Right lobe of liver (tissue), 6 donors: ENCODE results near the gene NEU1. TPM values are rescaled to one million over a fixed set of nuclear protein-coding genes. Genes with fewer than 3 reads are reported as not detected.

ENCODE experiments used
- ATAC-seq, 4 donors: fragments of 200-7000 bp; cut with Tn5 transposase; one replicate each; pipeline ENCODE4 v1.9.1; 2020; ENCODE audit warnings: mild to moderate bottlenecking in 4 of 4, moderate library complexity in 4 of 4
- DNase-seq, 3 donors: peaks; one replicate each; pipeline ENCODE4 v3.0.0-alpha.2; 2020
- H3K27ac ChIP-seq, 3 donors: fragments of 200-600 bp; one replicate each; pipeline ENCODE4 v1.8.0; 2022
- H3K27me3 ChIP-seq, 2 donors: fragments of 200-600 bp; one replicate each; pipeline ENCODE4 v1.8.0; 2022
- H3K36me3 ChIP-seq, 4 donors: fragments of 200-600 bp; sonication (generic) in 1 of 4; one replicate each; pipeline versions ENCODE4 v1.5.1 to v1.8.0; 2017 to 2022; ENCODE audit warnings: control low read depth in 1 of 4
- H3K4me1 ChIP-seq, 4 donors: fragments of 200-600 bp; sonication (generic) in 1 of 4; one replicate each; pipeline versions ENCODE4 v1.5.1 to v1.8.0; 2017 to 2022; ENCODE audit warnings: control low read depth in 1 of 4
- H3K4me3 ChIP-seq, 3 donors: fragments of 200-600 bp; one replicate each; pipeline ENCODE4 v1.8.0; 2022
- H3K9me3 ChIP-seq, 4 donors: fragments of 200-600 bp; sonication (generic) in 1 of 4; one replicate each; pipeline versions ENCODE4 v1.5.1 to v1.8.0; 2017 to 2022; ENCODE audit warnings: control low read depth in 1 of 4
- CTCF ChIP-seq, 4 donors: fragments of 200-600 bp in 3 of 4; fragments of 450-650 bp in 1 of 4; IDR thresholded peaks; one replicate each; pipeline versions ENCODE4 v1.5.1 to v1.8.0; 2016 to 2022; ENCODE audit warnings: antibody characterized with exemption in 4 of 4, mild to moderate bottlenecking in 2 of 4
- POLR2A ChIP-seq: fragments of 450-650 bp; IDR thresholded peaks from one replicate; pipeline ENCODE4 v1.6.1; 2017; ENCODE audit warnings: antibody characterized with exemption, mild to moderate bottlenecking
- WGBS: methylation state at CpG from one replicate; pipeline ENCODE4 v1.1.6; 2018; ENCODE audit warnings: low coverage, low lambda C conversion rate; ENCODE audit not compliant: insufficient coverage; ENCODE audit errors: missing lambda C conversion rate; 5-methylcytosine and 5-hydroxymethylcytosine counted together
- intact Hi-C, 2 donors: fragments of 100-400 bp; cut with DNase I; formaldehyde crosslinking; loops; one replicate each; pipeline versions ENCODE4 v1.11.2 to v1.14.1; 2022
- total RNA-seq, 6 experiments: library from RNA; depleted of rRNA in 2 of 6; stranded (reverse); fragments of >200 nt in 2 of 6; fragmentation: NEBNext Ultra II Directional in 3 of 6; extraction: Animal tissue kit (Norgen Biotek cat#: 25700) in 3 of 6; gene quantifications; one replicate each; pipeline versions ENCODE4 v1.1.0 to v1.2.4, GENCODE V29; 2016 to 2023
- donor health status: DM: no; HTN: yes; CAD: no.
- donor health status: DM: no; HTN: no; CAD: no.
- donor health status: DM: no; HTN: no; CAD: no.
- donor health status: DM: no; HTN: yes; CAD: no.
- donor health status: DM: no; HTN: yes; CAD: no.

NEU1 gene
- total RNA-seq, 6 experiments from 2014 or later: 20.3 to 44.8 (median 34.1) TPM

DNA sequence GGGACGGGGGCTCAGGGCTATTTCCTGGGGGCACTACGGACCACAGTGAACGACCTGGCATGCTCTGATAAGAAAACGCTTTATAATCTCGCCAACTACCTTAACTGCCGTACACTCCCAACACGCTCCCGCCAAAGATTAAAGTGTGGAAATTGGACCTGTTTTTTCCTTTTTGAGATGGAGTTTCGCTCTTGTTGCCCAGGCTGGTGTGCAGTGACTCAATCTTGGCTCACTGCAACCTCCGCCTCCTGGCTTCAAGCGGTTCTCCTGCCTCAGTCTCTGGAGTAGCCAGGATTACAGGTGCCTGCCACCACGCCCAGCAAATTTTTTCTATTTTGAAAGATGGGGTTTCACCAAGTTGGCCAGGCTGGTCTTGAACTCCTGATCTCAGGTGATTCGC lies 16.5 kb upstream of the NEU1 start:
- WGBS: 82% methylated on average over 6 of the region's 13 CpGs
- Histone ChIP-seq H3K27me3 (no peaks in the 10 kb centered on the region), H3K36me3 (peaks cover 0 to 19% (median 6%) of the 10 kb centered on the region in 4 donors), H3K4me1 (no peaks in the 10 kb centered on the region), H3K4me3 (no peak overlapping the region), H3K27ac (no peak overlapping the region), H3K9me3 (no peaks in the 10 kb centered on the region)
- ATAC-seq (no peak), DNase-seq (no peak)
- intact Hi-C loops: loop anchor here in 1 of 2 donors (10.0 kb wide), 1 partner anchor 204 kb away; no protein-coding TSS in a partner anchor
- TF ChIP-seq CTCF (IDR thresholded peaks at IDR 0.05): no peak

DNA sequence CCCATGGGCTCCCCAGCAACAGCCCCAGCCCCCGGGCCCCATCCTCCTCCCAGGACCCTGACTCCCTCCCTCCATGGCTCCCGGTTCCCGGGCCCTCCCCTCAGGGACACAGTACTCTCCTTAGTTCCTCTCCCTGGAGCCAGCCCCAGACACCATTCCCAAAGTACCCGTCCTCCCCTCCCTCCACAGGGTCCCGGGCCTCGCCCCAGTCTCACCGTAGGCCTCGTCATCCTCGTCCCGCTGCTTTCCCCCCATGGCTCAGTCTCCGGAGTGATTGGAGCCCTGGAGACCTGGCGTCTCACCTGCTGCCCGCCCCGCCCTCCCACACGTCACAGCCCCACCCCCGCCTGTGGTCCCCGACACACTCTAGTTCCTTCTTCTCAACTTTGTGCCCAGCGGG lies 16.1 kb upstream of the NEU1 start, which contains the start of gene SLC44A4:
Gene SLC44A4 (minus strand): TSS at position 272 of the 400 bp plus-strand sequence. CDS start 17 bp downstream, at position 255.
- TF ChIP-seq POLR2A (no peak), CTCF (IDR thresholded peaks at IDR 0.05) (no peak)
- no peak within 1 kb of the TSS for H3K27ac ChIP-seq
- peaks cover 0 to 19% (median 5%) of the 10 kb centered on the region in 4 donors for H3K36me3 ChIP-seq
- no peaks in the 10 kb centered on the region for H3K9me3 ChIP-seq
- no peaks in the 10 kb centered on the region for H3K4me1 ChIP-seq
- H3K27me3 ChIP-seq: no peaks in the 10 kb centered on the region
- intact Hi-C loops: loop anchor here in 1 of 2 donors (10.0 kb wide), 1 partner anchor 204 kb away; no protein-coding TSS in a partner anchor
- DNase-seq: no peak
- no peak for ATAC-seq
- no peak within 1 kb of the TSS for H3K4me3 ChIP-seq
- 77% methylated on average over 16 of the region's 18 CpGs for WGBS

GRCh38 chr6:31878222-31878621 lies 15.6 kb upstream of the NEU1 start:
- whole genome bisulfite sequencing: 63% methylated on average over 1 of the region's 3 CpGs
- TF ChIP-seq POLR2A (no peak), CTCF (IDR thresholded peaks at IDR 0.05) (no peak)
- intact Hi-C loops: loop anchor here in 1 of 2 donors (10.0 kb wide), 1 partner anchor 203 kb away; no protein-coding TSS in a partner anchor
- Histone ChIP-seq H3K27me3 (no peaks in the 10 kb centered on the region), H3K36me3 (peaks cover 0 to 19% (median 3%) of the 10 kb centered on the region in 4 donors), H3K4me3 (no peak overlapping the region), H3K4me1 (no peaks in the 10 kb centered on the region), H3K27ac (no peak overlapping the region), H3K9me3 (no peaks in the 10 kb centered on the region)
- ATAC-seq (no peak), DNase-seq (no peak)

- Histone ChIP-seq H3K4me1 (no peaks in the 10 kb centered on the region), H3K4me3 (no peak overlapping the region), H3K27me3 (no peaks in the 10 kb centered on the region), H3K9me3 (no peaks in the 10 kb centered on the region), H3K27ac (no peak overlapping the region), H3K36me3 (peaks cover 0 to 18% (median under 1%) of the 10 kb centered on the region in 4 donors)
- DNase-seq (no peak), ATAC-seq (peak; percentile 28 to 45 (median 34))
- WGBS: 66% methylated on average over 3 of the region's 10 CpGs
- no peak for TF ChIP-seq CTCF (IDR thresholded peaks at IDR 0.05)
- no peak for TF ChIP-seq POLR2A
- intact Hi-C loops: loop anchor here in 1 of 2 donors (10.0 kb wide), 1 partner anchor 203 kb away; no protein-coding TSS in a partner anchor
Measured at GRCh38 chr6:31877651-31878161, 15.1 kb upstream of the NEU1 start.
